ENCODE measurements around the gene GALNT2. TPM values are rescaled to one million over a fixed set of nuclear protein-coding genes. Genes with fewer than 3 reads are reported as not detected.

The GALNT2 gene
- polyA plus RNA-seq, 3 donors, result 19.6 to 25.6 (median 23.4) TPM

- no peak overlapping the region for H3K4me2 ChIP-seq (replicated peaks; ENCODE audit: extremely low read depth, low read length, poor library complexity, severe bottlenecking)
Measured at GRCh38 chr1:230260831-230261230, 193.8 kb downstream of the GALNT2 start.

GRCh38 chr1:230261928-230262650 lies 195.1 kb downstream of the GALNT2 start:
- Histone ChIP-seq H2AFZ (ENCODE audit: insufficient read depth, low read depth, low read length, poor library complexity, severe bottlenecking) (no peak overlapping the region), H3K36me3 (replicated peaks in 1 of 2; ENCODE audit: control insufficient read depth in 1 of 2, insufficient read depth in 2 of 2, low read length in 2 of 2) (peaks cover 58 to 87% of the 10 kb centered on the region in 2 donors), H3K4me2 (replicated peaks; ENCODE audit: extremely low read depth, low read length, poor library complexity, severe bottlenecking) (no peak overlapping the region), H3K4me3 (replicated peaks in 1 of 3; ENCODE audit: low read depth in 2 of 3, low read length in 3 of 3) (no peak overlapping the region), H3K9me3 (replicated peaks in 1 of 2; ENCODE audit: control insufficient read depth in 1 of 2, insufficient read depth in 1 of 2, low read length in 2 of 2) (no peaks in the 10 kb centered on the region), H3K9ac (ENCODE audit: insufficient read depth, low read length, poor library complexity, severe bottlenecking) (no peak overlapping the region), H3K27ac (ENCODE audit: low read depth in 1 of 2, low read length in 2 of 2) (no peak overlapping the region), H3K4me1 (ENCODE audit: control insufficient read depth in 1 of 2, insufficient read depth in 2 of 2, low read length in 2 of 2) (no peaks in the 10 kb centered on the region), H3K27me3 (ENCODE audit: control insufficient read depth in 2 of 2, insufficient read depth in 2 of 2, low read length in 2 of 2) (no peaks in the 10 kb centered on the region), H3K79me2 (ENCODE audit: insufficient read depth, low read length) (no peaks in the 10 kb centered on the region), H4K20me1 (ENCODE audit: insufficient read depth, low read length) (no peaks in the 10 kb centered on the region)
- no peak for DNase-seq
- H3K4me1 Mint-ChIP-seq, result peaks cover 12% of the 10 kb centered on the region
- peaks cover 0 to 5% (median 3%) of the 10 kb centered on the region in 7 donors for H3K9me3 Mint-ChIP-seq
- H3K27me3 Mint-ChIP-seq (ENCODE audit: low read depth in 3 of 3), result no peaks in the 10 kb centered on the region
- no peak overlapping the region for H3K4me3 Mint-ChIP-seq
- WGBS (ENCODE audit: insufficient coverage), result 98% methylated on average over 14 of the region's 21 CpGs
- H3K36me3 Mint-ChIP-seq, result peaks cover 79 to 80% of the 10 kb centered on the region in 2 donors
- peak overlapping the region in 3 of 7 donors; percentile 26 to 37 (median 33) for H3K27ac Mint-ChIP-seq
- intact Hi-C loops (cut with micrococcal nuclease), result no loop called here
- TF ChIP-seq CTCF (IDR thresholded peaks at IDR 0.05), result no peak

More at GRCh38 chr1:230260831-230261230, 193.8 kb downstream of the GALNT2 start:
- Mint-ChIP-seq H3K4me3 (no peak overlapping the region), H3K36me3 (peaks cover 81% of the 10 kb centered on the region in 2 donors), H3K9me3 (peaks cover 0 to 6% (median 3%) of the 10 kb centered on the region in 7 donors), H3K4me1 (peaks cover 12% of the 10 kb centered on the region), H3K27me3 (ENCODE audit: low read depth in 3 of 3) (no peaks in the 10 kb centered on the region), H3K27ac (peak overlapping the region in 2 of 7 donors; percentile 32 to 45)
- H3K36me3 ChIP-seq (replicated peaks in 1 of 2; ENCODE audit: control insufficient read depth in 1 of 2, insufficient read depth in 2 of 2, low read length in 2 of 2), result peaks cover 57 to 87% of the 10 kb centered on the region in 2 donors
- WGBS (ENCODE audit: insufficient coverage), result 83% methylated on average over 1 of the region's 1 CpG
- H3K4me3 ChIP-seq (replicated peaks in 1 of 3; ENCODE audit: low read depth in 2 of 3, low read length in 3 of 3), result no peak overlapping the region
- no peaks in the 10 kb centered on the region for H3K4me1 ChIP-seq (ENCODE audit: control insufficient read depth in 1 of 2, insufficient read depth in 2 of 2, low read length in 2 of 2)
- TF ChIP-seq CTCF (IDR thresholded peaks at IDR 0.05), result no peak
- H2AFZ ChIP-seq (ENCODE audit: insufficient read depth, low read depth, low read length, poor library complexity, severe bottlenecking), result no peak overlapping the region
- no peak for DNase-seq
- no peaks in the 10 kb centered on the region for H4K20me1 ChIP-seq (ENCODE audit: insufficient read depth, low read length)
- H3K79me2 ChIP-seq (ENCODE audit: insufficient read depth, low read length), result no peaks in the 10 kb centered on the region
- no peaks in the 10 kb centered on the region for H3K9me3 ChIP-seq (replicated peaks in 1 of 2; ENCODE audit: control insufficient read depth in 1 of 2, insufficient read depth in 1 of 2, low read length in 2 of 2)
- no peaks in the 10 kb centered on the region for H3K27me3 ChIP-seq (ENCODE audit: control insufficient read depth in 2 of 2, insufficient read depth in 2 of 2, low read length in 2 of 2)
- H3K27ac ChIP-seq (ENCODE audit: low read depth in 1 of 2, low read length in 2 of 2), result no peak overlapping the region
- intact Hi-C loops (cut with micrococcal nuclease), result no loop called here
- no peak overlapping the region for H3K9ac ChIP-seq (ENCODE audit: insufficient read depth, low read length, poor library complexity, severe bottlenecking)

Measured in CD14-positive monocyte (primary cell).